MG63 (cell line): ENCODE results near the gene CDKN1B. TPM values are rescaled to one million over a fixed set of nuclear protein-coding genes. Genes with fewer than 3 reads are reported as not detected.

ENCODE experiments used
- DNase-seq: peaks from one replicate; pipeline ENCODE4 v3.0.0-alpha.2; 2020
- H3K27me3 ChIP-seq: fragments of 250-450 bp; sonication (Bioruptor Pico); 2 replicates; pipeline ENCODE4 v1.5.1; 2020; ENCODE audit warnings: mild to moderate bottlenecking, moderate library complexity
- H3K36me3 ChIP-seq: fragments of 250-450 bp; sonication (Bioruptor Pico); 2 replicates; pipeline ENCODE4 v1.5.1; 2020; ENCODE audit warnings: mild to moderate bottlenecking, moderate library complexity
- H3K4me3 ChIP-seq: fragments of 250-450 bp; sonication (Bioruptor Pico); 2 replicates; pipeline ENCODE4 v1.5.1; 2020; ENCODE audit warnings: mild to moderate bottlenecking, moderate library complexity
- H3K9me3 ChIP-seq: fragments of 250-450 bp; sonication (Bioruptor Pico); 2 replicates; pipeline ENCODE4 v1.5.1; 2020; ENCODE audit warnings: mild to moderate bottlenecking, moderate library complexity
- total RNA-seq: library from RNA; depleted of rRNA; stranded (reverse); fragments of >200 nt; shearing (Covaris generic); gene quantifications from 2 replicates; pipeline ENCODE4 v1.2.3, GENCODE V29; 2014; ENCODE audit warnings: low replicate concordance

The CDKN1B gene
- total RNA-seq, 1 experiment from 2014 or later: 57.9 TPM

DNA sequence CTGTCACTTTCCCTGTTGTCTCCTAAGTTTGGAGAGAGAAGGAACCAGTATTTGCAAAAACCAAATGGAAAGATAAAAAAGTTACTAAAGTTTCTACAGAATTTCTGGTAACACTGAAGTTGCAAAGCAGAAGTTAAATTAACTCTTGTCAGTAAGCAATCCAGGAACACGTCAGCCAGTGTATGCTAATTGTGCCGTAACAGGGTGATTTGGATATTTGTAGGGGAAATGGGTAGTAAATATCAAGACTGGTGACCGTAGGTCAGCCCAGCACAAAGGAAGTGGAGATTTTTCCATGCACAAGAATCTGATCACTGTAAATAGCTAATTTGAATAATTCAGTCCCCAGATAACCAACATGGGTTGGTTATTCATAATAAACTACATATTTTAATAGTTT is 2.3 kb downstream of the CDKN1B start:
- H3K9me3 ChIP-seq: no peaks in the 10 kb centered on the region
- no peaks in the 10 kb centered on the region for H3K27me3 ChIP-seq
- DNase-seq: no peak
- peak overlapping the region; percentile 87 for H3K4me3 ChIP-seq
- peaks cover 54% of the 10 kb centered on the region for H3K36me3 ChIP-seq

- Histone ChIP-seq H3K4me3 (peak overlapping the region; percentile 87), H3K27me3 (no peaks in the 10 kb centered on the region), H3K36me3 (peaks cover 54% of the 10 kb centered on the region), H3K9me3 (no peaks in the 10 kb centered on the region)
- no peak for DNase-seq
Measured at GRCh38 chr12:12720052-12720451, 2.9 kb downstream of the CDKN1B start.

DNA sequence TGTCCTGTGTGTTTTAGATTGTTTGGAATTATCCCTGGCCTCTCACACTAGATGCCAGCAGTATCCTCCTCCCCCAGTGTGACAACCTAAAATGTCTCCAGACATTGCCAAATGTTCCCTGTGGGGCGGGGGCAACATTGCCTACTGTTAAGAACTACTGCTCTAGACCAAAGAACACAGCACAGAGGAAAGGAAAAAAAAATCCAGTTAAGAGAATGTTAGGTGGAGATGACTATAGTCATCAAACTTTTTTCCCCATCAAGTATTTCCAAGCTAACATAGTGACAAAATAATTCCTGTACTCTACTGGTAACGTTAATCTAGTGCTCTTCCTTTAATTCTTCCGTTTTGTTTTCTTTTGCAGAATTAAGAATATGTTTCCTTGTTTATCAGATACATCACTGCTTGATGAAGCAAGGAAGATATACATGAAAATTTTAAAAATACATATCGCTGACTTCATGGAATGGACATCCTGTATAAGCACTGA is 3.5 kb downstream of the CDKN1B start:
- DNase-seq: peak; percentile 53
- no peaks in the 10 kb centered on the region for H3K27me3 ChIP-seq

GRCh38 chr12:12721176-12721751 is 4.1 kb downstream of the CDKN1B start:
- peaks cover 55% of the 10 kb centered on the region for H3K36me3 ChIP-seq
- no peaks in the 10 kb centered on the region for H3K9me3 ChIP-seq
- H3K27me3 ChIP-seq: no peaks in the 10 kb centered on the region
- peak overlapping the region; percentile 87 for H3K4me3 ChIP-seq
- DNase-seq: no peak

More for the DNA sequence above, 3.5 kb downstream of the CDKN1B start:
- peak overlapping the region; percentile 87 for H3K4me3 ChIP-seq
- H3K36me3 ChIP-seq: peaks cover 54% of the 10 kb centered on the region
- no peaks in the 10 kb centered on the region for H3K9me3 ChIP-seq

GRCh38 chr12:12721814-12722434 is 4.8 kb downstream of the CDKN1B start:
- Histone ChIP-seq H3K9me3 (no peaks in the 10 kb centered on the region), H3K4me3 (peak overlapping the region; percentile 87), H3K36me3 (peaks cover 58% of the 10 kb centered on the region), H3K27me3 (no peaks in the 10 kb centered on the region)
- no peak for DNase-seq

DNA sequence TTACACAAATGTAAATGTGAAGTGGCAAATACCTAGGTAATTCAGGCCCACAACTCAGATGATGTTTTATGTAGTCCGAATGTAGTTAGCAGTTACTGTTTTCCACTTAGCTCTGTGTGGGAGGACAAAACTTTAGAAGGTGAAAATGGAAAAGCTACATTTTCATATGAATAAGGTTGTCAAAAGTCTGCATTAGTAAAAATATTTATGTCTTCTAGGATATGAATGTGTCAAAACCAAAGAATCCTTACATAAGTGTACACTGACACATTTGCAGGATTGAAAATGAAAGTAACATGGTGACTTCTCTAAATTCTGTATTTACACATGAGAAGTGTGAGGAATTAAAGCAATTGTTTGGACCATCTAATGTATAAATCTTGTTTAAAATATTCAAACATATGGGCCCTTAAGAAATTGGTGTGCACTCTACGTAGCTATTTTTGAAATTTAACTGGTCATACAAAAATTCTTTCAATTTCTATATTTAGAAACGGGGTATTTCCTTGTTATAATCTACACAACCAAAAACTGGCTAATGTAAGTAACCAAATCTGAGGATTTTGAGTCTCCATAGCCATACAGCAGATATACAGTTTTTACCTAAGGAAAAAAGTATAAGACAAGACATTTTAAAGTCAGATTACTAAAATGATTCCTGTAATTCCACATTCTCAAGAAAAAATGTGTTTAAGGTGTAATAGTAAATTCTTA is 5.4 kb downstream of the CDKN1B start:
- peak overlapping the region; percentile 87 for H3K4me3 ChIP-seq
- peaks cover 56% of the 10 kb centered on the region for H3K36me3 ChIP-seq
- no peak for DNase-seq

DNA sequence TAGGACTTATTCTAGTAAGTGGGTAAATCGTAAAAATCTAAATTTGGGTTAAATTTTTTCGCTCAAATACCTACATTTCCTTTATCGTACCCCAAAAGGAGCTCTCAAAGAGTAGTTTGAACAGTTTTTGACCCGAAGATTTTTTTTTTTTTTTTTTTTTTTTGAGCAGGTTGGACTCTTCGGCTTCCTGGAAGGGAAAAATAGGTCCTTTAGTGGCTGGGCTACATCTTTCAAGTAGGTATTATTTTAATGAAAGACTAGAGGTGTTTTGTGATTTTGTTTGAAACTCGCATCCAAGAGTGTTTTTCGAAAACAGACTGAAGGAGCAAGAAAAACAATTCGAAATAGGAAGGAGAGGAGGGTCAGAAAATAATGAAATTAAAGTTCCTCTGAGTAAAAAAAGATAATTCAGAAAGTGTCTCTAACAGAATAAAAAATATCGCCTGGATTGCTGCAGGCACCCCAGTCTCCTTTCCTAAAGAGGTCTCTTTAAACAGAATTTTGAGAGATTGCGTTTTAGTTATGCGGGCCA is 6.0 kb downstream of the CDKN1B start:
- Histone ChIP-seq H3K36me3 (peaks cover 55% of the 10 kb centered on the region), H3K27me3 (no peaks in the 10 kb centered on the region), H3K4me3 (peak overlapping the region; percentile 87), H3K9me3 (no peaks in the 10 kb centered on the region)
- no peak for DNase-seq

More for the DNA sequence above, 5.4 kb downstream of the CDKN1B start:
- no peaks in the 10 kb centered on the region for H3K9me3 ChIP-seq
- no peaks in the 10 kb centered on the region for H3K27me3 ChIP-seq

DNA sequence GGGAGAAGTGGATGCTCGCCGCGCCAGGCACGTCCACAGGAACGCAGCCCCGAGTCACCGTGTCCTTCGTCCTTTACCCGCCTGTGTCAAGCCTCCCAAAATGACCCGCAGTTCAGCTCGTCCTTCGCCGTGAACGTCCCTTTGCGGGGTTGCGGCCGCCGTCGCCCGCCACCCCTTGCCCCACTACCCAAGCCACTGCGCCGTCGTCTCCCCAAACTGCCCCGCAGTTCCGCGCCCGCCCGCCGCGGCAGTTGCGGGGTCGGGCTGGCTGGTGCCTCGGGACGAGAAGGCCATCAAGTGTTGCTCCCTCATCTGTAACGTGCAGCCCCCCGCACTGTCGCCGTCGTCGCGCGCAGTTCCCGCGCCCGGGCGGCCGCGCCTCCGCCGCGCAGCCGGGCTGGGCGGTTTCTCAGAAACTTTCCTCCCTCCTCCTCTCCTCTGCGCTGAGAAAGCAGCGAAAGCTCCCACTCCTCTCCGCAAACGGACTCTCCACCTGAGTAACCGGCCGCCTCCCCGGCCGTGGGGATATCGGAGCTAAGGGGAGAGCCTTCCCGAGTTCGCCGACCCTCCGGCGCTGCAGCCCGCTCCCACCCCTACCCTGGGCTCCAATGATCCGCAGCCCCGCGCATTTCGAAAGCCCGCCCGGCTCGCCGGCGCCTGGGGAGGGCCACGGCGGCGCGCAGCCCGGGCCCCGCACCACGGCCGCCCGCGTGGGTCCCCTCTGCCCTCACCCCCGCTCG is 6.7 kb downstream of the CDKN1B start:
- Histone ChIP-seq H3K9me3 (no peaks in the 10 kb centered on the region), H3K4me3 (peak overlapping the region; percentile 87), H3K36me3 (peaks cover 50% of the 10 kb centered on the region), H3K27me3 (no peaks in the 10 kb centered on the region)
- DNase-seq: peak; percentile 23

GRCh38 chr12:12724421-12725085 is 7.4 kb downstream of the CDKN1B start:
- no peaks in the 10 kb centered on the region for H3K27me3 ChIP-seq
- H3K9me3 ChIP-seq: no peaks in the 10 kb centered on the region
- H3K36me3 ChIP-seq: peaks cover 43% of the 10 kb centered on the region
- no peak for DNase-seq
- peak overlapping the region; percentile 87 for H3K4me3 ChIP-seq

DNA sequence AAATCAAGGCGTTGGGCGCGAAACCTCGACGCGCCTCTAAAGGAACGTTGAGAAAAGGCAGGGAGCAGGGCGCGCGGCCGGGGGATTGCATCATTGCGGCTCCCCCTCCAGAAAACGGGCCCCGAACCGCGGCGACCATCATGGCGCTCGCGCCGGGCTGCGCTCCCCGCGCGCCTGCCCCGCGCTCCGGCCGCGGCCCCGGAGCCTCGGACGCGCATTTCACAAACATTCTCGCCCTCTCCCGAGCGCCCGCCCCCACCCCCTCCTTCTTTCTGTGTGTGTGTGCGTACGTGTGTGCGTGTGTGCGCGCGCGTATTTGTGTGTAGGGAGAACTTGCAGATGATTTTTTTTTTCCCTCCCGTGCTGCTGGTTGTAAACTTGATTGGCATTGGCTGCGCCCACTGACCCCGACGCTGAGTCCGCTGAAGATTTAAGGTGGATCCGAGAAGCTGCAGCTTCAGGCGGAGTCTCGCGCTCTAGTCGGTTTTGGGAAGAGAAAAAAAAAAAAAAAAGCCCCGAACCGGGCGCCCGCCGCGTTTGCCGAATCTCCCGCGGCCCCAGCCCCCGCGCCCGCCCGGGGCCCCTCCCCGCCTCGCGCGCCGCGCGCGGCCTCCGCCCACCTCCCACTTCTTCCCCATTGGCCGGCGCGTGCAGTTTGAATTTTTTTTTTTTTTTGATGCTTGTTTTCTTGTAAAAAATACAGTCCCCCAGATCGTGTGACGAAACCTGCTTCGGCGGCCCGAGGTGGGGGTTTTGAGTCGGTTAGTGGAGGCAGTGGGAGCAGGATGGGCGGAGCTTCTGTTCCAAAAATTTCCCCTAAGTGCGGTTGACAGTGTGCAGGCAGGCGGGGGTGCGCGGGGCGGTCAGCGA is 8.2 kb downstream of the CDKN1B start:
- DNase-seq: peak; percentile 97
- H3K36me3 ChIP-seq: peaks cover 41% of the 10 kb centered on the region
- H3K27me3 ChIP-seq: no peaks in the 10 kb centered on the region
- H3K9me3 ChIP-seq: no peaks in the 10 kb centered on the region
- peak overlapping the region; percentile 87 for H3K4me3 ChIP-seq

DNA sequence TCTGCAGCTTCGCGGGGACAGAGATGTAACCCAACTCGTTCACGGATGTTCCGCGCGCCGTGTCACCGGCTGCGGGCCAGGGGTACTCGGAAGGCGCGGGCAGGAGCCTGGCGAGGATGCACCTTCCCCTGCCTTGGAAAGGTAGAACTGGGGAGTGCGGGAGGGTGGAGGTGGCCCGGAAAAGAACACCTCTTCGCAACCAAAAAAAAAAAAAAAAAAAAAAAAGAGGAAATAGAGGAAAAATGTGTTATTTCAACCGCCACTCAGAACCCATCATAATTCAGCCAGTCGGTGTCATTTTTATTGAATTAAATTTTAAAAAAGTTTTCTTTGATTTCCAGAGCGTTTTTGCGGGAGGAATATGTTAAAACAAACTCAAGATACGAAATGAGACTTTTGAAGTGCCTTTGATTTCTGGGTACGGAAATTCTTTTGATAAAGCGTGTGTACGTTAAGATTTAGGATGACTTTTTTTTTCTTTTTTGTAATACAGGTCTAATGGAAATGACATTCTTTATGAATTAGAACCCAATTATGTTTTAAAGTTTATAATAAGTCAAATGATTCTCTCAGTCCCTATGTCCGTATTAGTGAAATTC is 8.9 kb downstream of the CDKN1B start:
- Histone ChIP-seq H3K36me3 (peaks cover 33% of the 10 kb centered on the region), H3K27me3 (no peaks in the 10 kb centered on the region), H3K4me3 (peak overlapping the region; percentile 75), H3K9me3 (no peaks in the 10 kb centered on the region)
- no peak for DNase-seq

- Histone ChIP-seq H3K36me3 (peaks cover 33% of the 10 kb centered on the region), H3K4me3 (peak overlapping the region; percentile 75), H3K27me3 (no peaks in the 10 kb centered on the region), H3K9me3 (no peaks in the 10 kb centered on the region)
- peak; percentile 80 for DNase-seq
Measured at GRCh38 chr12:12726555-12727093, 9.5 kb downstream of the CDKN1B start.

- no peaks in the 10 kb centered on the region for H3K9me3 ChIP-seq
Measured at GRCh38 chr12:12731178-12731577, 14.0 kb downstream of the CDKN1B start.

DNA sequence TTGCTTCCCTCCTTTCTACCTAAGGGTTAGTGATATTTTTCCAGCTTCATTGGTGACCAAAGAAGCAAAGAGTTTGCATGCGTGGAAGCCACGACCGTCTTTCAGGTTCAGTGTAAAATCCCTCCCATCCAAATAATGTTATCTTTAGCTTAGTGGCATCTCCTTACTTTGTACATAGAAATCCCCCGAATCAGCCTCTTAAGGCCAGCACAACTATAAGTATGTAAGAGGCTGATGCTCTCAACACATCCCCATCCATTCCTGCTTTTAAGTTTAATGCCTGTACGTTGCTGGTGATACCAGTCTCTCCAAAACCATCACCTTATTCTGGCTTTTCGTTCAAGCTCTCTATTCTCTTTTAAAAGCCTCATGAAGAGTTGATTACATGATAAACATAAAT is 14.6 kb downstream of the CDKN1B start:
- no peak for DNase-seq
- Histone ChIP-seq H3K36me3 (peaks cover 22% of the 10 kb centered on the region), H3K27me3 (no peaks in the 10 kb centered on the region), H3K4me3 (no peak overlapping the region), H3K9me3 (no peaks in the 10 kb centered on the region)

More at GRCh38 chr12:12731178-12731577, 14.0 kb downstream of the CDKN1B start:
- Histone ChIP-seq H3K36me3 (peaks cover 26% of the 10 kb centered on the region), H3K27me3 (no peaks in the 10 kb centered on the region), H3K4me3 (no peak overlapping the region)
- DNase-seq: no peak

DNA sequence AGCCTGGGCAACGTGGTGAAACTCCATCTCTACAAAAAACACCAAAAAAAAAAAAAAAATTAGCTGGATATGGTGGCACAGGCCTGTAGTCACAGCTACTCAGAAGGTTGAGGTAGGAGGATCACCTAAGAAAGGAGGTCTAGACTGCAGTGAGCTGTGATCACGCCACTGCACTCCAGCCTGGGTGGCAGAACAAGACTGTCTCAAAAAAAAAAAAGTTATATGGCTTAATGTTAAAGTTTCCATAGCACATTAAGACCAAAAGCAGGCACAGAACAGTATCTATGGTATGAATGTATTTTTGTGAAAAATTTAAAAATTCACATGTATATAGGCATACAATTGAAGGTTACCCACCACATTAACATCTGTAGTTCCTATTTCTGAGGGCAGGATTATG is 15.9 kb downstream of the CDKN1B start:
- Histone ChIP-seq H3K36me3 (peaks cover 26% of the 10 kb centered on the region), H3K4me3 (no peak overlapping the region), H3K9me3 (no peaks in the 10 kb centered on the region), H3K27me3 (no peaks in the 10 kb centered on the region)
- DNase-seq: no peak
